Measurements from ENCODE around the gene UGT1A8.
"Not testable (repeated sequence)": the region's sequence is repeated elsewhere in the genome, so short reads cannot be mapped to it uniquely, and the experiment has no call there.

Gene UGT1A8

DNA sequence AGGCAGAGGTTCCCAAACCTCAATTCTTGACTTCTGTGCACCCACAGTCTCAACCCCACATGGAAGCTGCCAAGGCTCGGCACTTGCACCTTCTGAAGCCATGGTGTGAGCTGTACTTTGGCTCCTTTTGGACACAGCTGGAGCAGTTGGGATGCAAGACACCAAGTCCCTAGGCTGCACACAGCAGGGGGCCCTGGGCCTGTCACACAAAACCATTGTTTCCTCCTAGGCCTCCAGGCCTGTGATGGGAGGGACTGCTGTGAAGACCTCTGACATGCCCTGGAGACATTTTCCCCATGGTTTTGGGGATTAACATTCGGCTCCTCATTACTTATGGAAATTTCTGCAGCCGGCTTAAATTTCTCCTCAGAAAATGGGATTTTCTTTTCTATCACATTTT, 28.6 kb downstream of the UGT1A8 start:
- DNase-seq: not testable (repeated sequence)

DNA sequence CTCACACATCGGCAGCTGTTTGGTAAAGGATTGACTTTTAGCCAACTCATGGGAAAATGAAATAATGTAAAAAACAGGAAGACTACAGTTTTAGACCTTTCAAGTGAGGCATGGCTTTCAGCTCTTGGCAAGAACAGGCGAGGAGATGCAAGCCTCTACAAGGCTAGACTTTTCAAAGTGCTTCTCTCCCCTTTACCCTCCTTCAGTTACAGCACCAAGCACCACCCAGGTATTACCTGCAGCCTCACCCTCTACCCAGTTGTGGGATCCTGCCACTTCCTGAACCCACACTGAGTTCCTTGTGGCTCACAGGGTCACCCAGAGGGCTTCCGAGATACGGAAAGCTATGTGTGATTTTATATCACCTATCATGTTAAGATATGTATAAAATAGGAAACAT, 33.5 kb downstream of the UGT1A8 start:
- DNase-seq: no peak

DNA sequence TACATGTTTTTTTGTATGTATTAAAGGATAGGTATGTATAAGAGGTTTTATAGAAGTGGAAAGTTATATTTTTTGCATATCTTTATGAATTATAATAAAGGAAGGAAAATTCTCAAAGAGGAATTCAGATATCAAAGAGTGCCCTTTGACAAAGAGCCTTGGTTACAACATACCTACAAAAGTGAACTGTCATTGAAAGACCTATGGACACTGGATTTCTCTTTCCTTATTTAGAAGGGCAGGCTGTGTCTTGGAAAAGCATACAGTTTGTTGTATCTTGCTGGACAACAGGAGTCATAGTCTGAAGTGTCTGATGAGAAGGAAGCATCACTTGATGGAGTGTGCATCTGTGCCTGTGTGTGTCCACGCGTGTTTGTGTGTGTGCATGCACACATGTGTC, 34.0 kb downstream of the UGT1A8 start:
- DNase-seq: no peak

- no peak for DNase-seq
Measured at GRCh38 chr2:233654501-233654900, 37.1 kb downstream of the UGT1A8 start.

GRCh38 chr2:233655043-233655442, 37.6 kb downstream of the UGT1A8 start:
- no peak for DNase-seq

- DNase-seq: not testable (repeated sequence)
Measured at GRCh38 chr2:233655943-233656342, 38.5 kb downstream of the UGT1A8 start.

DNA sequence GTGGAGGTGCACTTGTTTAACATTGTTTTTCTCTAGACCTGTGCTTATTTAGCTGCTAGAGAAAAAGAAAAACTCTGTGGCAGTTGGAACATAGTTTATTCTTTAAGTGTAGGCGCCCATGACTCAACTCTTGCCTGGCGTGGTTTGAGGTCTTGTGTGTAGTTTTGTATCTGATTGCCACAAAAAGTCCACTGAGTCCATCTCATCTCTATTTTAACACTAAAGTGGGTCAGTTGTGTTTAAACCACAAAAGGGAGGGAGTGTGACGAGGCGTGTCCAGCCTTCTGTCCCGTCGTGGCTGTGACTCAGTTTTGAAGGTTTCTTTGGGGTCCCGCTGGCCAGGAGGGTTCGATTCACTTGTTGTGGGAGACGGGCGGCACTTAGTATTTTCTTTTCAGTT, 39.0 kb downstream of the UGT1A8 start:
- DNase-seq: no peak

DNA sequence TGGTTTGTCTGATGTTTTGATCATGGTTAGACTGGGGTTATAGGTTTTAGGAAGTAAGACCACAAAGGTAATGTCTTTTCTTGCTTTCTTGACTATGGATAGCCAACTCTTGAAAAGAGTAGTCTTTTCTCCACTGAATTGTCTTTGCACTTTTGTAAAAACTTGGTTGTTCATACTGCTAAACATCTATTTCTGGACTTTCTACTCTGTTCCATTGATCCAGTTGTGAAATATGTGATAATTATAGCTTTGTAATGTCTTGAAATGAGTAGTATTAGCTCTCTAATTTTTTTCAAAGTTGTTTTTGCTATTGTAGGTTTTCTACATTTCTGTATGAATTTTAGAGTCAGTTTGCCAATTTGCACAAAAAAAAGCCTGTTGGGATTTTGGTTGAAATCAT, 41.2 kb downstream of the UGT1A8 start:
- DNase-seq: no peak

- DNase-seq: no peak
Measured at GRCh38 chr2:233663911-233664310, 46.5 kb downstream of the UGT1A8 start.

- DNase-seq: no peak
Measured at GRCh38 chr2:233668605-233669260, 51.3 kb downstream of the UGT1A8 start.

DNA sequence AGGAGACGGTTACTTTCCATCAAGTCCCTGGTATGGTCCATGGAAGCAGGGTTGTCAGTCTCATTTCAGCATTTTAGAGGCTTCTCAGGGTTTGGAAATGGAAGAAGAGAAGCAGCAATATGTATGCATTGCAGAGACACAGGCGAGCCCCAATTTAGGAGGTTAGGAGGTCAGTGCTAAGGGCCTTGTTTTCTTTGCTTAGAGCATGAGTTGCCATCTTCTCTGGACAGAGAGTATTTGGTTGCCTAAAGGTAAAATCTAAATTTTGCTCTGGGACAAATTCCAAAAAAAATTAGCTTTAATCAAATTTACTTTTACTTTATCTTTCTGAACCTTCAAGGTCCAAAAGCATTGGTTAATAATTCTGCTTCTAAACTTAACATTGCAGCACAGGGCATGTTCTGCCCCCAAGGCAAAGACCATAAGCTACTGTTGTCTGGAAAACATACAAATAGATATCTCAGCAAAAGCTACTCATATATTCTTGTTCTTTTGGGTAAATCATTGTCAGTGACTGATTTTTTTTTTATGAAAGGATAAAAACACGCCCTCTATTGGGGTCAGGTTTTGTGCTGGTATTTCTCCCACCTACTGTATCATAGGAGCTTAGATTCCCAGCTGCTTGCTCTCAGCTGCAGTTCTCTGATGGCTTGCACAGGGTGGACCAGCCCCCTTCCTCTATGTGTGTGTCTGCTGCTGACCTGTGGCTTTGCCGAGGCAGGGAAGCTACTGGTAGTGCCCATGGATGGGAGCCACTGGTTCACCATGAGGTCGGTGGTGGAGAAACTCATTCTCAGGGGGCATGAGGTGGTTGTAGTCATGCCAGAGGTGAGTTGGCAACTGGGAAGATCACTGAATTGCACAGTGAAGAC, 54.1 kb downstream of the UGT1A8 start, which contains the start of gene UGT1A9:
TSS of gene UGT1A9 (plus strand) at position 609 of the 872 bp plus-strand sequence. CDS start at position 646, 37 bp downstream.
- no peak for DNase-seq

DNA sequence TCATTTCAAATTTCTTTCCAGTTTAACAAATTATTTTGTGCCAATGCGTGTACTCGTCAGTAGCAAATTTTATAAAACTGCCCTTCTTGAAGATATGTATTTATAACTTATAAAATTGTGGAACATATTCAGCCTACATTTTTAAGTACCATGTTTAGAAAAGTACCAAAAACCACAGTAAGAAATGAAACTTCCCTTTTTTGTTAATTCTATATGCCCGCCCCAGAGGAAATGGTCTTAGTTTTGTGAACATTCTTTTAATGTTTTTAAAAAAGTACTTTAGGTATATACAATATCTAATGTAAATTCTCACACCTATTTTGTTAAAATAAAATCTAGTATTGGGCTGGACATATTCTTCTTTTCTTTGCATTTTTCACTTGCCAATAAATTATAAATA, 55.5 kb downstream of the UGT1A8 start:
- DNase-seq: no peak

DNA sequence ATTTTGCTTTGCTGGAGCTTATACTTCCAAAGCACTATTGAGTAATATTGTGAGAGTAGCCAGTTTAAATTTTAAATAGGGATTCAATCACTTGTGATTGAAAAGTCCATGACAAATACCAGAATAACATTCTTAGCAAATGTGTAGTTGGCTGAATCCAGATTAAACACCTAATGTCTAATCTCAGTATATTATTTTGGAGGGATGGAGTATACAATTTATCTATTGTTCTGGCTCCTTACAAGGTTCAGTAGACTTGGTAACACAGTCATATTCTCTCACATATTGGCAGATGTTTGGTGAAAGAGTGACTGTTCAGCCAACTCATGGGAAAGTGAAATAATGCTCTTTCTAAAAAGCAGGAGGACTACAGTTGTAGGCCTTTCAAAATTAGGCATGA, 56.5 kb downstream of the UGT1A8 start:
- no peak for DNase-seq

DNA sequence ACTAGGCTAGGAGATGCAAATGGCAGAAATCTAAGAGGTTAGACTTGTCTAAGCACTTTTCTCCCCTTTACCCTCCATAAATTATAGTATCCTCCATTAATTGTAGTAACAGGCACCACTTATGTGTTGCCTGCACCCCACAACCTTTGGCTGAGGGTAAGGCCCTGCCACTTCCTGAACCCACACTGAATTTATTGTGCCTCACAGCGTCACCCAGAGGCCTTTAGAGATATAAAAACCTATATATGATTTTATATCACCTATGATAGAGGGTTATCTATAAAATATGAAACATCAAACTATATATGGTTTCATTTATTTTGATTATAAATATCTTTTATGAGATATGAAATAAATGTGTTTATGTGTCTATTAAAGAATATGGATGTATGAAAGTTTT, 56.9 kb downstream of the UGT1A8 start:
- DNase-seq: no peak

DNA sequence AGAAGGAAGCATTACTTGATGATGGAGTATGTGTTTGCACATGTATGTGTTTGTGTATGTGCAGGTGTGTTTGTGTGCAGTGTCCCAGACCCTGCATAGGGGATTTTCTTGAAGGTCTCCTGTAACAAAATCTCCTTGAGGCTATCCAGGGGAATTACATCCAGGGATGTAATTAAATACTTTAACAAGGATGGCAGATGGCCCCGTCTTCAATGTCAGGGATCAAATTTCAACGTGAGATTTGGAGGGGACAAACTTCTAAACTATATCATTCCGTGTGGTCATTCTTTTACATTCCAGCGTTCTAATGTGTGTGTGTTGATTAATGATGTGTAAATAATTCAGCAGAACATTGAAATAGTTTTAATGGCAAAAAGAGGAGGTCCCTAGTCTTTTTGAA, 57.6 kb downstream of the UGT1A8 start:
- peak in 1 of 2 experiments; percentile 10 for DNase-seq

- DNase-seq: no peak
Measured at GRCh38 chr2:233676046-233676445, 58.6 kb downstream of the UGT1A8 start.

DNA sequence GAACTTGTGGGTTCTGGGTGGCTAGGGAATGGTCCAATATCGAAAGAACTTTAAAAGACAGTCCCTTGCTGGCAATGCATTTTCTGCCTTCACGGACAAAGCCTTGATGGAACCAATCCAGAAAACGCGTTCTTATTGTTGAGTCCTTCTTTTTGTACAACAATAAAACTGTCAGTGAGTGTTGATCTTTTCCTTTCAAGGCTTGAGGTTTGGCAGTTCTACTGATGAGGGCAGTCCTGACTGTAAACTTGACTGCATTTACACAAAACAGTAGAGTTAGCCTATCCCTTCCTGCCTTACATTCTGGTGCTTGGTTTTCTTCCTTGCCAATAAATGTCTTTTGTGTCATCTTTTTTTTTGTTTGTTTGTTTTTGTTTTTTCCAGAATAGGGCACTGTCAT, 61.8 kb downstream of the UGT1A8 start:
- DNase-seq: no peak

DNA sequence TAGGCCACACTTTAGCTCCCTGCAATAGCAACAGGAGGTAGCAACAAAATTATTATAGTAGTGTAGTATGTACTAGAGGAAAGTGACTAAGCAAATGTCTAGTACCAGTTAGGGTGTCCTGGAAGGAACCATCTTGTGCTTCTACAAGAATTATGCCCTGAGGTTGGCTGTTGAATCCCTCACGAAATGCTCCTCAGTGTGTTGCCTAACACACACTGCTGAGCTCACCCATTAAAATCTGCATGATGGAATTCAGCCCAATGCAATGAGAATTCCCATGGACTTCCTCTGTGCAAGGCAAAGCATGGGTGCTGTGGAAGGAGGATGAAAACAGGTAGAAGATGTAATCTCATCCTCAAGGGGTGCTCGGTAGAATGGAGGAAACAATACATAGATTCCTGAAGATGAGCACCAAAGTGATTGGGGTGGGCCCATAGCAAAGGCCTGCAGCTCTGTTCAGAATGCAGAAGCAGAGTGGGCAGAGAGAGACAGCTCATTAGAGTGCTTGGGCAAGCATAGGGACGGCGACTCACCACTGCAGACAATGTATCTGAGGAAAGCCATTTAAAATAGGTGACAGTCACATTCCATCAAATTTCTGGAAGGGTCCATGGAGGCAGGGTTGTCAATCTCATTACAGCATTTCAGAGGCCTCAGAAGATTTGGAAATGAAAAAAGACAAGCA, 63.1 kb downstream of the UGT1A8 start:
- no peak for DNase-seq

DNA sequence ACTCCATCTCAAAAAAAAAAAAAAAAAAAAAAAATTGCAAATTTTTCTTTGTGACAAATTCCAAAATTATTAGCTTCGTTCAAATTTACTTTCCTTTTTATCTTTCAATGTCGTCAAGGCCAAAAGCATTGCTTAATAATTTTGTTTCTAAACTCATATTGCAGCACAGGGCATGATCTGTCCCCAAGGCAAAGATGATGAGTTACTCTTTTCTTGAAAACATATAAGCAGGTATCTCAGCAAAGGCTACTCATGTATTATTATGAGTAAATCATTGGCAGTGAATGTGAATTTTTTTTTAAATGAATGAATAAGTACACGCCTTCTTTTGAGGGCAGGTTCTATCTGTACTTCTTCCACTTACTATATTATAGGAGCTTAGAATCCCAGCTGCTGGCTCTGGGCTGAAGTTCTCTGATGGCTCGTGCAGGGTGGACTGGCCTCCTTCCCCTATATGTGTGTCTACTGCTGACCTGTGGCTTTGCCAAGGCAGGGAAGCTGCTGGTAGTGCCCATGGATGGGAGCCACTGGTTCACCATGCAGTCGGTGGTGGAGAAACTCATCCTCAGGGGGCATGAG, 64.2 kb downstream of the UGT1A8 start, which contains the start of gene UGT1A7:
TSS of gene UGT1A7 (plus strand) at position 381 of the 579 bp plus-strand sequence. CDS start at position 418, 37 bp downstream.
- DNase-seq: no peak

DNA sequence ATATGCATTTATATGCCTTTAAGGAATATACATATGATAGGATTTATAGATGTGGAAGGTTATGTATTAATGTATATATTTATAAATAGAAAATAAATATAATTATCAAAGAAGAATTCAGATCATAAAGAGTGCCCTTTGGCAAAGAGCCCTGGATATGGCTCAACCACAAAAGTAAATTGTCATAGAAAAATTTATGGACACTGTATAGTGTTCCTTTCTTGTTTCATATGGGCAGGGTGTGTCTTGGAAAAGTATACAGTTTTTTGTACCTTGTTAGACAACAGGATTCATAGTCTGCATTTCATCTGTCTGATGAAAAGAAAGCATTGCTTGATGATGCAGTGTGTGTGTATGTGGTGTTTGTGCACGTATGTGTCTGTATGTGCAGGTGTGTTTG, 67.2 kb downstream of the UGT1A8 start:
- no peak for DNase-seq

DNA sequence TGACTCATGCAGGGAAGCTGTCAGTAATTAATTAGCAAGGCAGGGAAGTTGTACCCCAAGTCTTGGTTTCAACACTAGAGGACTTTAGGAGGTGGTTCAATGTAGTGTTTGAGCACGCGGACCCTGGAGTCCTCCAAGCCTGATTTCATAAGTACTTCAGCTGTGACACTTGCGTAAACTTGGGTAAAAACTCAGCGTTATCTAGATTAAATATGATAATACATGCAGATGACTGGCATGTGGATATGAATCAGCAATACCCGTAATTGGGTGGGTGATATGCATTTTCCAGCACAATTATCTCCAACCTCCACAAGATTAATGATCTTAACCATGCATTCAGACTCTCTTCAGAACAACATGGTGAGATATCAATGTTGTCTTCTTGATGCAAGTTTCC, 69.5 kb downstream of the UGT1A8 start:
- no peak for DNase-seq

- no peak for DNase-seq
Measured at GRCh38 chr2:233688341-233688740, 70.9 kb downstream of the UGT1A8 start.

DNA sequence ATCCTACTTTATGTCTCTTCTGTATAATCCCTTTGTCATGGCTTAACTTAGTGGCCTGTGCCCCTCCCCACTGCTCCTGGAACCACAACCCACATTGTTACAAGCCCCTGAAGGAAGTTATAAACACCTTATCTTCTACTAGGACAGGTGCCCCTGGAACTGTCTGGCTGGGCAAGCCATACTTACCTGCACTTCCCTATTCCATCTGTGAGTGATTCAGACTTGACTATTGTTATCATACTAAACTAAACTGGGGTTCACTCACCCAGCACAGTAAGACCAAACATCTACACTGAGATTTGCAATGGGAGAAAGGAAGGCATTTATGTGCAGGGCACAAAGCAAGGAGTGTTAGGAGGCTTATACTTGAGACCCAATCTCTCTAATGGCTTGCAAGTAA, 71.6 kb downstream of the UGT1A8 start:
- DNase-seq: no peak

Data from NCI-H2081 (cell line).